GM12892 (cell line): ENCODE data around the gene IFI35.

Source experiments
- POLR2A ChIP-seq: IDR thresholded peaks from 2 replicates; pipeline ENCODE4 v1.6.1; 2011; ENCODE audit warnings: low read depth, low read length, control low read depth
- POLR2AphosphoS5 ChIP-seq: IDR thresholded peaks from 2 replicates; pipeline ENCODE4 v1.6.1; 2011; ENCODE audit warnings: low read depth, low read length, control low read depth
- TAF1 ChIP-seq: IDR thresholded peaks from 2 replicates; pipeline ENCODE4 v1.6.1; 2011; ENCODE audit warnings: low read depth, mild to moderate bottlenecking, control low read depth, low read length, borderline replicate concordance

GRCh38 chr17:43040655-43041054 is 34.1 kb downstream of the IFI35 start:
- no peak for TF ChIP-seq TAF1
- TF ChIP-seq POLR2A, result no peak
- TF ChIP-seq POLR2AphosphoS5, result no peak
